Measurements from ENCODE around the gene IFT122.

Gene IFT122

DNA sequence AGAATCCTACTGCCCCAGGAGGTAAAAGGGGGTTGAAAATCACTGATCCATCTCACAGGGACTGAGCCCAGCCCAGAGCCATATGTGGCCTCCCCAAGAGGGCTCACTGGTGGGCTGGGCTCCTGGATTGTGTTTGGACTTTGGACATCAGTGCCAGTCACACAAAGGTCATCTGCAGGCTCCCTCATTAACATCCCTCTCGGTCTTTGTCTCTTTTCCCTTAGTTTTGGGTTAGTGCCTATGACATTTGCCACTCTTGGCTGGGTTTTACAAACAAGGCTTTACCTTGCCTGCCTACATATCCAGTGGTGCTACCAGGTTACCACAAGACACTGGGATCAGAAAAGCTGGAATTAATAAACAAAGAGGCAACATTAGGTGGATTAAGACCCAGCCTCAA lies 27.9 kb downstream of the IFT122 start:
- Histone ChIP-seq H3K4me3 (ENCODE audit: low read depth, low read length, poor library complexity, severe bottlenecking) (no peak overlapping the region), H3F3A (ENCODE audit: insufficient read depth, low read length) (no peaks in the 10 kb centered on the region), H3K9ac (ENCODE audit: low read length) (no peak overlapping the region), H3K27me3 (ENCODE audit: insufficient read depth, low read length) (no peaks in the 10 kb centered on the region), H3K27ac (ENCODE audit: low read depth, low read length, poor library complexity, severe bottlenecking) (no peak overlapping the region), H3K9me2 (ENCODE audit: low read depth, low read length) (no peaks in the 10 kb centered on the region), H4K20me1 (ENCODE audit: insufficient read depth, low read length) (no peaks in the 10 kb centered on the region), H3K4me1 (ENCODE audit: insufficient read depth, low read length, severe bottlenecking) (no peaks in the 10 kb centered on the region), H3K79me2 (ENCODE audit: insufficient read depth, low read length) (no peaks in the 10 kb centered on the region), H3K9me3 (ENCODE audit: low read length) (no peaks in the 10 kb centered on the region), H2AFZ (ENCODE audit: low read length) (no peak overlapping the region), H3K4me2 (ENCODE audit: low read length) (no peak overlapping the region), H3K36me3 (ENCODE audit: insufficient read depth, low read length) (no peaks in the 10 kb centered on the region)
- no peak for TF ChIP-seq EZH2 (IDR thresholded peaks at IDR 0.05; ENCODE audit: borderline replicate concordance, low read length)
- TF ChIP-seq, protein P1, sequence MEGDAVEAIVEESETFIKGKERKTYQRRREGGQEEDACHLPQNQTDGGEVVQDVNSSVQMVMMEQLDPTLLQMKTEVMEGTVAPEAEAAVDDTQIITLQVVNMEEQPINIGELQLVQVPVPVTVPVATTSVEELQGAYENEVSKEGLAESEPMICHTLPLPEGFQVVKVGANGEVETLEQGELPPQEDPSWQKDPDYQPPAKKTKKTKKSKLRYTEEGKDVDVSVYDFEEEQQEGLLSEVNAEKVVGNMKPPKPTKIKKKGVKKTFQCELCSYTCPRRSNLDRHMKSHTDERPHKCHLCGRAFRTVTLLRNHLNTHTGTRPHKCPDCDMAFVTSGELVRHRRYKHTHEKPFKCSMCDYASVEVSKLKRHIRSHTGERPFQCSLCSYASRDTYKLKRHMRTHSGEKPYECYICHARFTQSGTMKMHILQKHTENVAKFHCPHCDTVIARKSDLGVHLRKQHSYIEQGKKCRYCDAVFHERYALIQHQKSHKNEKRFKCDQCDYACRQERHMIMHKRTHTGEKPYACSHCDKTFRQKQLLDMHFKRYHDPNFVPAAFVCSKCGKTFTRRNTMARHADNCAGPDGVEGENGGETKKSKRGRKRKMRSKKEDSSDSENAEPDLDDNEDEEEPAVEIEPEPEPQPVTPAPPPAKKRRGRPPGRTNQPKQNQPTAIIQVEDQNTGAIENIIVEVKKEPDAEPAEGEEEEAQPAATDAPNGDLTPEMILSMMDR (IDR thresholded peaks at IDR 0.05; ENCODE audit: low read length): no peak

DNA sequence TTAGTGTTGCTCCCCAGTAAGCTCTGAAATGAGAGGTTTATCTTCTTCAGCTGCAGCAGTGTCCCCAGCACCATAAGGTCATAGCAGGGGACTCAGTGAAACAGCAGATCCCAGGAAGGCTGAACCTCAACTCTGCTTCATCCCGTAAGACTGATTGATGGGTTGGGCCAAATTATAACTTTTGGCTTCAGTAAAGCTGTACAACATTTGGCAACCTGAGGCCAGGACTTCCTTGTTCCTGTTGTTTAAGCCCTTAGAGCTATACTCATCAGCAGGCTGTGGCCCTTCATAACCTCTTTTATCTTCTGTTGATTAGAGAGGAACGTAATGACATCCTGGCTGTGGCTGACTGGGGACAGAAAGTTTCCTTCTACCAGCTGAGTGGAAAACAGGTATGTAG lies 29.0 kb downstream of the IFT122 start:
- H2AFZ ChIP-seq (ENCODE audit: low read length): no peak overlapping the region
- H3K79me2 ChIP-seq (ENCODE audit: insufficient read depth, low read length): no peaks in the 10 kb centered on the region
- no peaks in the 10 kb centered on the region for H3K9me2 ChIP-seq (ENCODE audit: low read depth, low read length)
- H3K4me3 ChIP-seq (ENCODE audit: low read depth, low read length, poor library complexity, severe bottlenecking): no peak overlapping the region
- no peaks in the 10 kb centered on the region for H3F3A ChIP-seq (ENCODE audit: insufficient read depth, low read length)
- TF ChIP-seq EZH2 (IDR thresholded peaks at IDR 0.05; ENCODE audit: borderline replicate concordance, low read length): no peak
- TF ChIP-seq, protein P1 (IDR thresholded peaks at IDR 0.05; ENCODE audit: low read length): no peak
- H3K9ac ChIP-seq (ENCODE audit: low read length): no peak overlapping the region
- H3K27ac ChIP-seq (ENCODE audit: low read depth, low read length, poor library complexity, severe bottlenecking): no peak overlapping the region
- H3K4me1 ChIP-seq (ENCODE audit: insufficient read depth, low read length, severe bottlenecking): no peaks in the 10 kb centered on the region
- H3K4me2 ChIP-seq (ENCODE audit: low read length): no peak overlapping the region
- no peaks in the 10 kb centered on the region for H3K27me3 ChIP-seq (ENCODE audit: insufficient read depth, low read length)
- H3K9me3 ChIP-seq (ENCODE audit: low read length): no peaks in the 10 kb centered on the region
- H3K36me3 ChIP-seq (ENCODE audit: insufficient read depth, low read length): no peaks in the 10 kb centered on the region
- H4K20me1 ChIP-seq (ENCODE audit: insufficient read depth, low read length): no peaks in the 10 kb centered on the region

DNA sequence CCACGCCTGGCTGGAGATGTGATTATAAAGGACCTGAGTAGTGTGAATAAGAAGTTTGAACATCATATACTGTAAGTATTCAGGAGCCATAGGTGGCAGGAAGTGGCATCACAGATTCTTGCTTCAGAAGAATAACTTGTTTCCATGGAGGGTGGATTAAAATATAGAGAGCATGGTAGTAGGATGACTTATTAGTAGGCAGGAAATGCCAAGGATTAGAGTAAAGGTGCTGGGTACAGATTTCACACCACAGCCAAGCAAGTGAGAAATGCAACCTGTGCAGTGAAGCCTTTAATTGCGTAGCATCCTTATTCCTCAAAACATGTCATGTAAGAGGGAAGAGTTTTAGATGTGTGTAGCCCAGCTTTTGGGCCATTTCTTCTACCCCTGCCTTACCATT lies 30.8 kb downstream of the IFT122 start:
- Histone ChIP-seq H3K4me2 (ENCODE audit: low read length) (no peak overlapping the region), H3K27me3 (ENCODE audit: insufficient read depth, low read length) (no peaks in the 10 kb centered on the region), H4K20me1 (ENCODE audit: insufficient read depth, low read length) (no peaks in the 10 kb centered on the region), H3F3A (ENCODE audit: insufficient read depth, low read length) (no peaks in the 10 kb centered on the region), H3K79me2 (ENCODE audit: insufficient read depth, low read length) (no peaks in the 10 kb centered on the region), H3K9me2 (ENCODE audit: low read depth, low read length) (no peaks in the 10 kb centered on the region), H3K9me3 (ENCODE audit: low read length) (no peaks in the 10 kb centered on the region), H3K36me3 (ENCODE audit: insufficient read depth, low read length) (no peaks in the 10 kb centered on the region), H3K4me1 (ENCODE audit: insufficient read depth, low read length, severe bottlenecking) (no peaks in the 10 kb centered on the region), H3K9ac (ENCODE audit: low read length) (no peak overlapping the region), H2AFZ (ENCODE audit: low read length) (no peak overlapping the region), H3K27ac (ENCODE audit: low read depth, low read length, poor library complexity, severe bottlenecking) (no peak overlapping the region), H3K4me3 (ENCODE audit: low read depth, low read length, poor library complexity, severe bottlenecking) (no peak overlapping the region)
- no peak for TF ChIP-seq EZH2 (IDR thresholded peaks at IDR 0.05; ENCODE audit: borderline replicate concordance, low read length)
- TF ChIP-seq, protein P1 (IDR thresholded peaks at IDR 0.05; ENCODE audit: low read length): no peak
